Heart right ventricle (tissue), 16 donors: ENCODE data around the gene RGS19. TPM values are rescaled to one million over a fixed set of nuclear protein-coding genes. Genes with fewer than 3 reads are reported as not detected.

Experiments
- ATAC-seq, 8 donors: fragments of 200-7000 bp; cut with Tn5 transposase; one replicate each; pipeline ENCODE4 v1.9.1; 2020; ENCODE audit warnings: mild to moderate bottlenecking in 8 of 8, moderate library complexity in 8 of 8, moderate number of reproducible peaks in 1 of 8
- DNase-seq, 2 donors: peaks; one replicate each; pipeline ENCODE4 v3.0.0-alpha.2; 2020
- H3K27ac ChIP-seq, 10 donors: fragments of 200-600 bp; sonication (generic) in 2 of 10; one replicate each; pipeline versions ENCODE4 v1.5.0 to v1.8.0; 2020 to 2022; ENCODE audit warnings: mild to moderate bottlenecking in 3 of 10
- H3K27me3 ChIP-seq, 7 donors: fragments of 200-600 bp; one replicate each; pipeline ENCODE4 v1.8.0; 2021 to 2022; ENCODE audit warnings: mild to moderate bottlenecking in 2 of 7
- H3K36me3 ChIP-seq, 9 donors: fragments of 200-600 bp; sonication (generic) in 1 of 9; one replicate each; pipeline versions ENCODE4 v1.5.0 to v1.8.0; 2020 to 2022; ENCODE audit warnings: mild to moderate bottlenecking in 2 of 9
- H3K4me1 ChIP-seq, 9 donors: fragments of 200-600 bp; sonication (generic) in 1 of 9; one replicate each; pipeline versions ENCODE4 v1.5.0 to v1.8.0; 2020 to 2022; ENCODE audit warnings: mild to moderate bottlenecking in 4 of 9
- H3K4me3 ChIP-seq, 10 donors: fragments of 200-600 bp; sonication (generic) in 2 of 10; one replicate each; pipeline versions ENCODE4 v1.5.0 to v1.8.0; 2020 to 2022; ENCODE audit warnings: mild to moderate bottlenecking in 7 of 10, moderate library complexity in 2 of 10
- H3K9me3 ChIP-seq, 11 donors: fragments of 200-600 bp in 10 of 11; sonication (generic) in 2 of 11; one replicate each; pipeline versions ENCODE4 v1.5.0 to v1.8.0; 2013 to 2022; ENCODE audit warnings: mild to moderate bottlenecking in 2 of 11, control low read depth in 1 of 11, moderate library complexity in 1 of 11
- CTCF ChIP-seq, 9 donors: fragments of 200-600 bp; sonication (generic) in 2 of 9; IDR thresholded peaks; one replicate each; pipeline versions ENCODE4 v1.5.0 to v1.8.0; 2021 to 2022; ENCODE audit warnings: antibody characterized with exemption in 9 of 9, mild to moderate bottlenecking in 5 of 9, moderate library complexity in 1 of 9
- WGBS, 2 donors: extraction: QIAGEN DNeasy Blood & Tissue Kit; methylation state at CpG; one replicate each; pipeline ENCODE4 v1.1.7; 2013; ENCODE audit warnings: inconsistent platforms in 1 of 2; 5-methylcytosine and 5-hydroxymethylcytosine counted together
- intact Hi-C, 10 donors: fragments of 100-400 bp; cut with DNase I; formaldehyde crosslinking; loops; one replicate each; pipeline versions ENCODE4 v1.11.1 to v1.14.2; 2022
- polyA plus RNA-seq, 2 donors: library from polyadenylated mRNA; stranded (reverse); fragments of 200-250 nt; gene quantifications; one replicate each; pipeline ENCODE4 v1.2.3, GENCODE V29; 2013
- total RNA-seq, 10 donors: library from RNA; stranded (reverse); fragmentation: NEBNext Ultra II Directional in 3 of 10; extraction: Animal tissue kit (Norgen Biotek cat#: 25700) in 3 of 10; gene quantifications; one replicate each; pipeline versions ENCODE4 v1.2.1 to v1.2.4, GENCODE V29; 2021 to 2023
- donor health status: Arrhythmogenic right ventricular cardiomyopathy.
- donor health status: ischemic (EF 13 %, LVEDD 7.1; RV severe dilation, severe dysfunction).
- donor health status: healthy with polysubstance abuse.
- donor health status: DM: no; HTN: yes; CAD: no.
- donor health status: DM: no; HTN: no; CAD: no.
- donor health status: ischemic (EF 25% LVEDD 6.9; RV normal size, moderate dysfunction).
- donor health status: ischemic (EF 25% LVEDD 5.7; RV mildly dilated, moderate dysfunction).
- donor health status: healthy.
- donor health status: DM: yes; HTN: yes; CAD: no.
- donor health status: Ischemic cardiomyopathy.
- donor health status: ischemic (EF 35%, LVEDD 5.7; RV mildly dilated, moderate dysfunction).
- donor health status: nonischemic (EF 11% LVEDD 7.7; RV severe dilation, severe dysfunction).
- donor health status: DM: yes; HTN: yes; CAD: no.
- donor health status: PGD.
- donor health status: ischemic (EF 29% LVEDD 5.4; RV normal size, mild dysfunction).
- donor health status: nonischemic (EF 23%, LVEDD 6.1; RV moderate dilation, normal function).

Gene RGS19
- total and polyA plus RNA-seq, 12 donors = 1.8 to 13.1 (median 4.0) TPM

- Histone ChIP-seq H3K36me3 (peaks cover 0 to 98% (median 69%) of the 10 kb centered on the region in 9 donors), H3K4me1 (peaks cover 0 to 12% (median 4%) of the 10 kb centered on the region in 9 donors), H3K27me3 (no peaks in the 10 kb centered on the region), H3K9me3 (no peaks in the 10 kb centered on the region), H3K27ac (no peak overlapping the region), H3K4me3 (no peak overlapping the region)
- ATAC-seq (no peak), DNase-seq (no peak)
- no peak for TF ChIP-seq CTCF (IDR thresholded peaks at IDR 0.05)
- intact Hi-C loops = loop anchor here in 3 of 10 donors (10.0 kb wide), 2 partner anchors 46 to 94 kb away; partner anchors contain the start of gene PRPF6 (in 3 of the 3)
- 90% methylated on average over 20 of the region's 20 CpGs for WGBS, 2 donors
Measured at GRCh38 chr20:64030371-64031134, 48.8 kb downstream of the RGS19 start.

- DNase-seq (no peak), ATAC-seq (no peak)
- peaks cover 0 to 12% (median 4%) of the 10 kb centered on the region in 9 donors for H3K4me1 ChIP-seq
- 94 to 95% methylated on average over 38 of the region's 38 CpGs for WGBS, 2 donors
- H3K4me3 ChIP-seq = no peak overlapping the region
- no peaks in the 10 kb centered on the region for H3K27me3 ChIP-seq
- H3K9me3 ChIP-seq = no peaks in the 10 kb centered on the region
- intact Hi-C loops = loop anchor here in 3 of 10 donors (10.0 kb wide), 2 partner anchors 45 to 95 kb away; partner anchors contain the start of gene PRPF6 (in 3 of the 3)
- TF ChIP-seq CTCF (IDR thresholded peaks at IDR 0.05) = no peak
- H3K36me3 ChIP-seq = peaks cover 0 to 100% (median 70%) of the 10 kb centered on the region in 9 donors
- no peak overlapping the region for H3K27ac ChIP-seq
Measured at GRCh38 chr20:64029293-64030117, 49.8 kb downstream of the RGS19 start.

GRCh38 chr20:64027981-64028685, 51.2 kb downstream of the RGS19 start:
- no peaks in the 10 kb centered on the region for H3K4me1 ChIP-seq
- H3K9me3 ChIP-seq = no peaks in the 10 kb centered on the region
- H3K4me3 ChIP-seq = no peak overlapping the region
- H3K36me3 ChIP-seq = peaks cover 5 to 100% (median 80%) of the 10 kb centered on the region in 9 donors
- no peak overlapping the region for H3K27ac ChIP-seq
- intact Hi-C loops = no loop called here
- no peak for TF ChIP-seq CTCF (IDR thresholded peaks at IDR 0.05)
- DNase-seq (no peak), ATAC-seq (no peak)
- H3K27me3 ChIP-seq = no peaks in the 10 kb centered on the region
- WGBS, 2 donors = 84 to 89% methylated on average over 24 of the region's 24 CpGs
